Smooth muscle cell (in vitro differentiated cells): ENCODE data around the gene NINJ2. TPM values are rescaled to one million over a fixed set of nuclear protein-coding genes. Genes with fewer than 3 reads are reported as not detected.

ENCODE experiments used
- DNase-seq: peaks from one replicate; lab custom pipeline; 2025; ENCODE audit not compliant: unreplicated experiment; lab: John Stamatoyannopoulos, UW
- H2AFZ ChIP-seq: fragments of 200-600 bp; sonication (generic); 2 replicates; pipeline ENCODE4 v1.6.0; 2016; ENCODE audit warnings: antibody characterized with exemption, low read depth, mild to moderate bottlenecking
- H3F3A ChIP-seq: fragments of 200-600 bp; sonication (generic); 2 replicates; pipeline ENCODE4 v1.6.0; 2017; ENCODE audit warnings: antibody characterized with exemption, low read depth
- H3K27ac ChIP-seq: fragments of 200-600 bp; sonication (generic); 2 replicates; pipeline ENCODE4 v1.5.1; 2016; ENCODE audit warnings: low read depth, mild to moderate bottlenecking
- H3K27me3 ChIP-seq: fragments of 200-600 bp; sonication (generic); 2 replicates; pipeline ENCODE4 v1.6.1; 2016; ENCODE audit warnings: low read depth, mild to moderate bottlenecking
- H3K36me3 ChIP-seq: fragments of 200-600 bp; sonication (generic); 2 replicates; pipeline ENCODE4 v1.5.1; 2016; ENCODE audit warnings: low read depth
- H3K4me1 ChIP-seq: fragments of 200-600 bp; sonication (generic); 2 replicates; pipeline ENCODE4 v1.5.1; 2016; ENCODE audit warnings: low read depth
- H3K4me2 ChIP-seq: fragments of 200-600 bp; sonication (generic); 2 replicates; pipeline ENCODE4 v1.6.0; 2016; ENCODE audit warnings: mild to moderate bottlenecking
- H3K4me3 ChIP-seq: fragments of 200-600 bp; sonication (generic); 2 replicates; pipeline ENCODE4 v1.5.1; 2016; ENCODE audit warnings: mild to moderate bottlenecking
- H3K79me2 ChIP-seq: fragments of 200-600 bp; sonication (generic); 2 replicates; pipeline ENCODE4 v1.6.0; 2016; ENCODE audit warnings: low read depth, mild to moderate bottlenecking
- H3K9ac ChIP-seq: fragments of 200-600 bp; sonication (generic); 2 replicates; pipeline ENCODE4 v1.6.0; 2016; ENCODE audit warnings: low read depth
- H3K9me3 ChIP-seq: fragments of 200-600 bp; sonication (generic); replicated peaks from 2 replicates; pipeline ENCODE4 v1.5.1; 2016; ENCODE audit warnings: low read depth
- H4K20me1 ChIP-seq: fragments of 200-600 bp; sonication (generic); 2 replicates; pipeline ENCODE4 v1.6.0; 2016; ENCODE audit warnings: low read depth
- WGBS: methylation state at CpG from one replicate; pipeline ENCODE4 v1.1.7; 2016; ENCODE audit warnings: low lambda C conversion rate; 5-methylcytosine and 5-hydroxymethylcytosine counted together
- polyA plus RNA-seq: library from polyadenylated mRNA; unstranded; fragments of >200 nt; fragmentation: Nextera tagmentation; extraction: Ambion mirVana; gene quantifications from 2 replicates; pipeline ENCODE4 v1.2.1, GENCODE V29; 2016
- total RNA-seq: library from RNA; depleted of rRNA; stranded (reverse); fragments of >200 nt; gene quantifications from 2 replicates; pipeline ENCODE4 v1.2.3, GENCODE V29; 2014
- TF ChIP-seq, protein P1 (sequence below): fragments of 200-600 bp; sonication (generic); IDR thresholded peaks from 2 replicates; pipeline ENCODE4 v1.5.1; 2017; ENCODE audit warnings: borderline replicate concordance, mild to moderate bottlenecking, antibody characterized with exemption; ENCODE audit not compliant: insufficient read depth, poor library complexity, severe bottlenecking

The NINJ2 gene
- total and polyA plus RNA-seq, 2 experiments from 2014 or later, result 4.2 to 12.1 TPM

DNA sequence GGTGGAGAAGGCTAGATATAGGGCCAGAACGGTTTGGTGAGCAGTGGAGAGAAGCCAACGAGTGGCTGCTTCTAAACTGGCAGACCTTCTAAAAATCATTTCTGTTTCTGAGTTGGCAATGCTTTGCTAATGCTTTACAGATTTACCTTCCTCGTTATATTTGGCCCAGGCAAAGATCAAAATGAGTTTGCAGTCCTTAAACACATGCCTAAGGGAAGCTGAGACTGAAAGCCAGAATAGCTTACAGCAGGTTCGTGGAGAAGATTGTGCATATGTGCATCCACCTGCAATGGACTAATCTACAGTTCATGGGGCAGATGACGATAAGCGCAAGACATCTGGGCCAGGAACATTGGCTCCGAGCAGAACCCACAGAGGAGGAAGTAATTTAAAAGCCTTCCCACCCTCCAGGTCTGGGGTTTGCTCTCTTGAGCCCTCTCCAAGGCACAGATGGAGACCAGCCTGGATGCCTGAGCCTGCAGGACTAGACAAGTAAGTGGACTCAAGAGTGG, 99.4 kb downstream of the NINJ2 start:
- H2AFZ ChIP-seq, result no peak overlapping the region
- H3K4me1 ChIP-seq, result no peaks in the 10 kb centered on the region
- no peaks in the 10 kb centered on the region for H3K36me3 ChIP-seq
- no peak overlapping the region for H3K27ac ChIP-seq
- no peaks in the 10 kb centered on the region for H4K20me1 ChIP-seq
- no peaks in the 10 kb centered on the region for H3K79me2 ChIP-seq
- no peak overlapping the region for H3K4me3 ChIP-seq
- no peaks in the 10 kb centered on the region for H3K27me3 ChIP-seq
- no peak overlapping the region for H3K9ac ChIP-seq
- no peak for DNase-seq
- H3K9me3 ChIP-seq, result no peaks in the 10 kb centered on the region
- no peak overlapping the region for H3K4me2 ChIP-seq
- no peaks in the 10 kb centered on the region for H3F3A ChIP-seq
- WGBS, result 87% methylated on average over 7 of the region's 7 CpGs
- TF ChIP-seq, protein P1, sequence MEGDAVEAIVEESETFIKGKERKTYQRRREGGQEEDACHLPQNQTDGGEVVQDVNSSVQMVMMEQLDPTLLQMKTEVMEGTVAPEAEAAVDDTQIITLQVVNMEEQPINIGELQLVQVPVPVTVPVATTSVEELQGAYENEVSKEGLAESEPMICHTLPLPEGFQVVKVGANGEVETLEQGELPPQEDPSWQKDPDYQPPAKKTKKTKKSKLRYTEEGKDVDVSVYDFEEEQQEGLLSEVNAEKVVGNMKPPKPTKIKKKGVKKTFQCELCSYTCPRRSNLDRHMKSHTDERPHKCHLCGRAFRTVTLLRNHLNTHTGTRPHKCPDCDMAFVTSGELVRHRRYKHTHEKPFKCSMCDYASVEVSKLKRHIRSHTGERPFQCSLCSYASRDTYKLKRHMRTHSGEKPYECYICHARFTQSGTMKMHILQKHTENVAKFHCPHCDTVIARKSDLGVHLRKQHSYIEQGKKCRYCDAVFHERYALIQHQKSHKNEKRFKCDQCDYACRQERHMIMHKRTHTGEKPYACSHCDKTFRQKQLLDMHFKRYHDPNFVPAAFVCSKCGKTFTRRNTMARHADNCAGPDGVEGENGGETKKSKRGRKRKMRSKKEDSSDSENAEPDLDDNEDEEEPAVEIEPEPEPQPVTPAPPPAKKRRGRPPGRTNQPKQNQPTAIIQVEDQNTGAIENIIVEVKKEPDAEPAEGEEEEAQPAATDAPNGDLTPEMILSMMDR, result no peak

DNA sequence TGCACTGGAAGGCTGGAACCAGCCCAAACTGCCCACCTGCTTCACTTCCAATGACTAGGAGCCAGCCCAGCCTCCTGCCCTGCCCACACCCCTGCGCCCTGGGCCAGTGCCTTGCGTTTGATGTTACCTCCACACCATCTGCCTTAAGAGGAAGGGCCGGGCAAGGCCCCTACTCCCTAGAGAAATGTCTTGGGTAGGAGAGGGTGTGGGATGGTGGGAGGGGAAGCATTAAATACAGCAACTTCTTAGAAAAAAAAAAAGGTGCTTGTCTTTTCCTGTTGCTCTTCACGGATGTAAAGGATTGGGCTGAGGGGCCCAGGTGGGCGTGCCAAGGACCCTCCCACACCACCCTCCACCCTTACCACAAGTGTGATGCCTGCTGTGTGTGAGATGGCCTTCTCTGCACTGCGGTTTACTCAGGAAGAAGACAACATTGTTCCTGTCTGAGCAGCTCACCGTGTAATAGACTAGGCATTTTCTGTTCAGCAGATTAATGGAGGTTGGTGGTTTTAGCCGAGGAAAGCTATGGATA, 99.9 kb downstream of the NINJ2 start:
- TF ChIP-seq, protein P1, result no peak
- 71% methylated on average over 8 of the region's 8 CpGs for WGBS

DNA sequence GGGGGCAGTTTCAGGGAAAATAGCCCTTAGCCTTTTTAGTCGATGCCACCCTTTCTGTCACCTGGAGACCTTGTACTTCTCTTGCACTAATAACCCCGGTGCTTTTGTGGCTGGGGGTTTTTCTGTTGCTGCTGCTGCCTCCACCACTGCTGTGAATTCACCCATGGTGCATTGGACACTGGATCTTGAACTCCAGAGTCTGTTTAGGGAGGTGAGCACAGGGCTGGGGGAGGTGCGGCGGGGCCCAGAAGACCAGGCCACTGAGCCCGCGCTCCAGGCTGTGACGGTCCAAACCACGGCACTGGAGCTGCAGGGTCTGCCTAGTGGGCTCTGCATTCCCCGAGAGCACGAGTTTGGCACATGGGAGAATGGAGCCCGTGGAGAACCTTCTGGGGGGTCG, 100.6 kb downstream of the NINJ2 start:
- no peaks in the 10 kb centered on the region for H3K79me2 ChIP-seq
- WGBS, result 95% methylated on average over 12 of the region's 12 CpGs
- H3K4me3 ChIP-seq, result no peak overlapping the region
- H3K27me3 ChIP-seq, result no peaks in the 10 kb centered on the region
- no peak overlapping the region for H3K27ac ChIP-seq
- H3K9me3 ChIP-seq, result no peaks in the 10 kb centered on the region
- no peaks in the 10 kb centered on the region for H3F3A ChIP-seq
- DNase-seq, result no peak
- H3K9ac ChIP-seq, result no peak overlapping the region
- H3K36me3 ChIP-seq, result no peaks in the 10 kb centered on the region
- no peaks in the 10 kb centered on the region for H3K4me1 ChIP-seq
- H3K4me2 ChIP-seq, result no peak overlapping the region
- no peaks in the 10 kb centered on the region for H4K20me1 ChIP-seq
- TF ChIP-seq, protein P1, result no peak
- no peak overlapping the region for H2AFZ ChIP-seq

More for the DNA sequence above, 99.9 kb downstream of the NINJ2 start:
- no peak overlapping the region for H3K9ac ChIP-seq
- H3K9me3 ChIP-seq, result no peaks in the 10 kb centered on the region
- H3K4me1 ChIP-seq, result no peaks in the 10 kb centered on the region
- H3K27ac ChIP-seq, result no peak overlapping the region
- H3K27me3 ChIP-seq, result no peaks in the 10 kb centered on the region
- no peak overlapping the region for H3K4me3 ChIP-seq
- no peak for DNase-seq
- H3K79me2 ChIP-seq, result no peaks in the 10 kb centered on the region
- H3K4me2 ChIP-seq, result no peak overlapping the region
- no peaks in the 10 kb centered on the region for H3K36me3 ChIP-seq
- no peaks in the 10 kb centered on the region for H3F3A ChIP-seq
- H2AFZ ChIP-seq, result no peak overlapping the region
- H4K20me1 ChIP-seq, result no peaks in the 10 kb centered on the region
